Hepatocyte (in vitro differentiated cells): ENCODE data around the gene CNNM2. TPM values are rescaled to one million over a fixed set of nuclear protein-coding genes. Genes with fewer than 3 reads are reported as not detected.

Source experiments
- DNase-seq: peaks from one replicate; pipeline ENCODE4 v3.0.0-alpha.2; 2016; ENCODE audit warnings: low spot score
- H2AFZ ChIP-seq: fragments of 200-600 bp; sonication (generic); 2 replicates; pipeline ENCODE4 v1.6.0; 2016; ENCODE audit warnings: antibody characterized with exemption, mild to moderate bottlenecking
- H3K27ac ChIP-seq: fragments of 200-600 bp; sonication (generic); 2 replicates; pipeline ENCODE4 v1.5.1; 2016; ENCODE audit warnings: mild to moderate bottlenecking
- H3K27me3 ChIP-seq: fragments of 200-600 bp; sonication (generic); 2 replicates; pipeline ENCODE4 v1.6.1; 2016
- H3K36me3 ChIP-seq: fragments of 200-600 bp; sonication (generic); replicated peaks from 2 replicates; pipeline ENCODE4 v1.5.1; 2016; ENCODE audit warnings: low read depth; ENCODE audit not compliant: insufficient read depth
- H3K4me1 ChIP-seq: fragments of 200-600 bp; sonication (generic); 2 replicates; pipeline ENCODE4 v1.5.1; 2016; ENCODE audit warnings: mild to moderate bottlenecking, moderate library complexity; ENCODE audit not compliant: insufficient read depth
- H3K4me2 ChIP-seq: fragments of 200-600 bp; sonication (generic); 2 replicates; pipeline ENCODE4 v1.6.0; 2016
- H3K4me3 ChIP-seq: fragments of 200-600 bp; sonication (generic); 2 replicates; pipeline ENCODE4 v1.5.1; 2016; ENCODE audit warnings: mild to moderate bottlenecking
- H3K79me2 ChIP-seq: fragments of 200-600 bp; sonication (generic); 2 replicates; pipeline ENCODE4 v1.6.0; 2017; ENCODE audit warnings: mild to moderate bottlenecking
- H3K9me2 ChIP-seq: fragments of 200-600 bp; sonication (generic); replicated peaks from 2 replicates; pipeline ENCODE4 v1.6.0; 2017; ENCODE audit warnings: mild to moderate bottlenecking; ENCODE audit not compliant: insufficient read depth
- H3K9me3 ChIP-seq: fragments of 200-600 bp; sonication (generic); 2 replicates; pipeline ENCODE4 v1.5.1; 2016; ENCODE audit warnings: low read depth, mild to moderate bottlenecking
- H4K20me1 ChIP-seq: fragments of 200-600 bp; sonication (generic); 2 replicates; pipeline ENCODE4 v1.6.0; 2016; ENCODE audit warnings: mild to moderate bottlenecking; ENCODE audit not compliant: insufficient read depth, poor library complexity, severe bottlenecking
- EZH2 ChIP-seq: fragments of 200-600 bp; sonication (generic); IDR thresholded peaks from 2 replicates; pipeline ENCODE4 v1.6.1; 2016; ENCODE audit warnings: antibody characterized with exemption, mild to moderate bottlenecking, borderline replicate concordance
- EZH2phosphoT487 ChIP-seq: fragments of 200-600 bp; sonication (generic); IDR thresholded peaks from one replicate; pipeline ENCODE4 v1.6.1; 2018; ENCODE audit warnings: antibody characterized with exemption, mild to moderate bottlenecking, low read depth, moderate library complexity; ENCODE audit not compliant: unreplicated experiment, severe bottlenecking
- WGBS: methylation state at CpG from one replicate; pipeline ENCODE4 v1.1.6; 2016; ENCODE audit warnings: low lambda C conversion rate; ENCODE audit errors: missing lambda C conversion rate; 5-methylcytosine and 5-hydroxymethylcytosine counted together
- polyA plus RNA-seq: library from polyadenylated mRNA; unstranded; fragments of >200 nt; fragmentation: Nextera tagmentation; extraction: Ambion mirVana; gene quantifications from 2 replicates; pipeline ENCODE4 v1.2.1, GENCODE V29; 2016
- total RNA-seq: library from RNA; depleted of rRNA; stranded (reverse); fragments of >200 nt; gene quantifications from 2 replicates; pipeline ENCODE4 v1.2.3, GENCODE V29; 2014
- TF ChIP-seq, protein P1 (sequence below): fragments of 200-600 bp; sonication (generic); IDR thresholded peaks from 2 replicates; pipeline ENCODE4 v1.5.1; 2016; ENCODE audit warnings: antibody characterized with exemption, mild to moderate bottlenecking; ENCODE audit not compliant: poor library complexity

The CNNM2 gene
- total and polyA plus RNA-seq, 2 experiments from 2014 or later = 6.8 to 9.8 TPM

GRCh38 chr10:103007017-103007416 is 88.9 kb downstream of the CNNM2 start:
- H3K79me2 ChIP-seq = no peaks in the 10 kb centered on the region
- H3K9me2 ChIP-seq = no peaks in the 10 kb centered on the region
- no peak overlapping the region for H3K4me3 ChIP-seq
- H2AFZ ChIP-seq = no peak overlapping the region
- no peaks in the 10 kb centered on the region for H3K9me3 ChIP-seq
- H3K36me3 ChIP-seq = no peaks in the 10 kb centered on the region
- no peaks in the 10 kb centered on the region for H3K4me1 ChIP-seq
- no peak for DNase-seq
- no peak overlapping the region for H3K4me2 ChIP-seq
- H4K20me1 ChIP-seq = no peaks in the 10 kb centered on the region
- H3K27ac ChIP-seq = no peak overlapping the region
- no peak for TF ChIP-seq EZH2
- TF ChIP-seq, protein P1, sequence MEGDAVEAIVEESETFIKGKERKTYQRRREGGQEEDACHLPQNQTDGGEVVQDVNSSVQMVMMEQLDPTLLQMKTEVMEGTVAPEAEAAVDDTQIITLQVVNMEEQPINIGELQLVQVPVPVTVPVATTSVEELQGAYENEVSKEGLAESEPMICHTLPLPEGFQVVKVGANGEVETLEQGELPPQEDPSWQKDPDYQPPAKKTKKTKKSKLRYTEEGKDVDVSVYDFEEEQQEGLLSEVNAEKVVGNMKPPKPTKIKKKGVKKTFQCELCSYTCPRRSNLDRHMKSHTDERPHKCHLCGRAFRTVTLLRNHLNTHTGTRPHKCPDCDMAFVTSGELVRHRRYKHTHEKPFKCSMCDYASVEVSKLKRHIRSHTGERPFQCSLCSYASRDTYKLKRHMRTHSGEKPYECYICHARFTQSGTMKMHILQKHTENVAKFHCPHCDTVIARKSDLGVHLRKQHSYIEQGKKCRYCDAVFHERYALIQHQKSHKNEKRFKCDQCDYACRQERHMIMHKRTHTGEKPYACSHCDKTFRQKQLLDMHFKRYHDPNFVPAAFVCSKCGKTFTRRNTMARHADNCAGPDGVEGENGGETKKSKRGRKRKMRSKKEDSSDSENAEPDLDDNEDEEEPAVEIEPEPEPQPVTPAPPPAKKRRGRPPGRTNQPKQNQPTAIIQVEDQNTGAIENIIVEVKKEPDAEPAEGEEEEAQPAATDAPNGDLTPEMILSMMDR = no peak
- no peak for TF ChIP-seq EZH2phosphoT487
- 91% methylated on average over 5 of the region's 5 CpGs for WGBS
- H3K27me3 ChIP-seq = no peaks in the 10 kb centered on the region

- H3K4me2 ChIP-seq = no peak overlapping the region
Measured at GRCh38 chr10:103013416-103013815, 95.3 kb downstream of the CNNM2 start.

GRCh38 chr10:103019425-103019824 is 101.3 kb downstream of the CNNM2 start:
- Histone ChIP-seq H3K36me3 (no peaks in the 10 kb centered on the region), H3K9me3 (no peaks in the 10 kb centered on the region), H4K20me1 (no peaks in the 10 kb centered on the region), H3K27me3 (no peaks in the 10 kb centered on the region), H2AFZ (no peak overlapping the region), H3K9me2 (no peaks in the 10 kb centered on the region), H3K79me2 (no peaks in the 10 kb centered on the region), H3K4me1 (no peaks in the 10 kb centered on the region), H3K4me3 (no peak overlapping the region), H3K27ac (no peak overlapping the region), H3K4me2 (no peak overlapping the region)
- DNase-seq = no peak
- TF ChIP-seq, protein P1 = no peak
- TF ChIP-seq EZH2 = no peak
- TF ChIP-seq EZH2phosphoT487 = no peak
- WGBS = 99% methylated on average over 3 of the region's 3 CpGs

More at GRCh38 chr10:103013416-103013815, 95.3 kb downstream of the CNNM2 start:
- Histone ChIP-seq H3K79me2 (no peaks in the 10 kb centered on the region), H2AFZ (no peak overlapping the region), H3K27me3 (no peaks in the 10 kb centered on the region), H4K20me1 (no peaks in the 10 kb centered on the region), H3K27ac (no peak overlapping the region), H3K9me3 (no peaks in the 10 kb centered on the region), H3K9me2 (no peaks in the 10 kb centered on the region), H3K36me3 (no peaks in the 10 kb centered on the region), H3K4me1 (no peaks in the 10 kb centered on the region), H3K4me3 (no peak overlapping the region)
- 80% methylated on average over 5 of the region's 5 CpGs for WGBS
- TF ChIP-seq EZH2phosphoT487 (no peak), EZH2 (no peak)
- TF ChIP-seq, protein P1 = no peak
- DNase-seq = no peak
